Middle frontal gyrus (tissue), 1 donor: ENCODE measurements around the gene IPO7.
"Not testable (repeated sequence)": the region's sequence is repeated elsewhere in the genome, so short reads cannot be mapped to it uniquely, and the experiment has no call there.

ENCODE experiments used
- DNase-seq: peaks from one replicate; pipeline ENCODE4 v3.0.0-alpha.2; 2015; ENCODE audit warnings: low spot score; ENCODE audit errors: extremely low spot score

IPO7 gene

GRCh38 chr11:9384535-9385326, at the start of gene IPO7:
Gene IPO7, plus strand, starts transcription at chr11:9384652. Its CDS starts 112 bp downstream, at chr11:9384764.
- peak; percentile 91 for DNase-seq

GRCh38 chr11:9341638-9342178, 42.7 kb upstream of the IPO7 start:
- DNase-seq = no peak

GRCh38 chr11:9344061-9344680, 40.3 kb upstream of the IPO7 start:
- no peak for DNase-seq

GRCh38 chr11:9347100-9347499, 37.4 kb upstream of the IPO7 start:
- no peak for DNase-seq

GRCh38 chr11:9347779-9348178, 36.7 kb upstream of the IPO7 start:
- not testable (repeated sequence) for DNase-seq

GRCh38 chr11:9351321-9351881, 33.1 kb upstream of the IPO7 start:
- no peak for DNase-seq

GRCh38 chr11:9357041-9357440, 27.4 kb upstream of the IPO7 start:
- DNase-seq = no peak

- DNase-seq = not testable (repeated sequence)
These were observed 23.4 kb upstream of the IPO7 start for GRCh38 chr11:9360862-9361622.

- no peak for DNase-seq
These were observed 22.0 kb upstream of the IPO7 start for GRCh38 chr11:9362393-9362863.

- peak; percentile 82 for DNase-seq
These were observed 20.2 kb upstream of the IPO7 start for GRCh38 chr11:9363954-9364912.

- no peak for DNase-seq
These were observed 16.9 kb upstream of the IPO7 start for GRCh38 chr11:9367551-9367950.

- no peak for DNase-seq
These were observed 7.4 kb upstream of the IPO7 start for GRCh38 chr11:9377036-9377435.

- DNase-seq = no peak
These were observed 5.4 kb upstream of the IPO7 start for GRCh38 chr11:9379041-9379440.

GRCh38 chr11:9380773-9381172, 3.7 kb upstream of the IPO7 start:
- DNase-seq = no peak

- DNase-seq = no peak
These were observed 961 bp downstream of the IPO7 start for GRCh38 chr11:9385327-9385899.

GRCh38 chr11:9386086-9386485, 1.6 kb downstream of the IPO7 start:
- DNase-seq = no peak

GRCh38 chr11:9386901-9387300, 2.4 kb downstream of the IPO7 start:
- DNase-seq = no peak

- DNase-seq = no peak
These were observed 11.9 kb downstream of the IPO7 start for GRCh38 chr11:9396310-9396709.

- no peak for DNase-seq
These were observed 12.3 kb downstream of the IPO7 start for GRCh38 chr11:9396752-9397151.
